HepG2 (cell line): ENCODE measurements around the gene ANKRD13C. TPM values are rescaled to one million over a fixed set of nuclear protein-coding genes. Genes with fewer than 3 reads are reported as not detected.

ENCODE experiments used
- ARID5B ChIP-seq: IDR thresholded peaks from 2 replicates; pipeline ENCODE4 v1.4.0; 2020; ENCODE audit warnings: mild to moderate bottlenecking, missing genetic modification reagents
- BCL3 ChIP-seq: sonication (generic); formaldehyde crosslinking; IDR thresholded peaks from 2 replicates; pipeline ENCODE4 v1.5.1; 2020; ENCODE audit warnings: mild to moderate bottlenecking, missing genetic modification reagents, moderate library complexity
- ELF4 ChIP-seq: sonication (generic); formaldehyde crosslinking; IDR thresholded peaks from 2 replicates; pipeline ENCODE4 v1.5.0; 2020; ENCODE audit warnings: missing genetic modification reagents, mild to moderate bottlenecking, moderate library complexity, borderline replicate concordance
- FOSL1 ChIP-seq: sonication (generic); formaldehyde crosslinking; IDR thresholded peaks from 2 replicates; pipeline ENCODE4 v1.9.0; 2021; ENCODE audit warnings: missing genetic modification reagents, borderline replicate concordance
- GABPB1 ChIP-seq: IDR thresholded peaks from 2 replicates; pipeline ENCODE4 v1.6.1; 2016; ENCODE audit warnings: mild to moderate bottlenecking, missing genetic modification reagents, moderate library complexity, missing compliant biosample characterization
- RFX5 ChIP-seq: IDR thresholded peaks from 2 replicates; pipeline ENCODE4 v1.6.1; 2011; ENCODE audit warnings: low read depth, low read length, improper control_type of control experiment
- SATB2 ChIP-seq: sonication (generic); formaldehyde crosslinking; IDR thresholded peaks from 2 replicates; pipeline ENCODE4 v1.5.0; 2020; ENCODE audit warnings: missing genetic modification reagents
- TCF7L2 ChIP-seq: IDR thresholded peaks from 2 replicates; pipeline ENCODE4 v1.6.1; 2011; ENCODE audit warnings: mild to moderate bottlenecking, low read depth, low read length, moderate library complexity
- THAP8 ChIP-seq: sonication (generic); formaldehyde crosslinking; IDR thresholded peaks from 2 replicates; pipeline ENCODE4 v1.5.1; 2020; ENCODE audit warnings: missing genetic modification reagents, mild to moderate bottlenecking, borderline replicate concordance
- WIZ ChIP-seq: sonication (generic); formaldehyde crosslinking; IDR thresholded peaks from 2 replicates; pipeline ENCODE4 v1.5.1; 2020; ENCODE audit warnings: mild to moderate bottlenecking, missing genetic modification reagents
- XRCC5 ChIP-seq: fragments of 200-400 bp; formaldehyde crosslinking; optimal IDR thresholded peaks from 2 replicates; pipeline ENCODE3; 2017; ENCODE audit warnings: mild to moderate bottlenecking, low read length
- YEATS2 ChIP-seq: sonication (generic); formaldehyde crosslinking; IDR thresholded peaks from 2 replicates; pipeline ENCODE4 v1.4.0; 2020; ENCODE audit warnings: missing genetic modification reagents, borderline replicate concordance
- ZBTB20 ChIP-seq: sonication (generic); formaldehyde crosslinking; IDR thresholded peaks from 2 replicates; pipeline ENCODE4 v1.8.1; 2023; ENCODE audit warnings: missing genetic modification reagents, low read depth, mild to moderate bottlenecking, borderline replicate concordance
- ZBTB3 ChIP-seq: sonication (generic); formaldehyde crosslinking; IDR thresholded peaks from 2 replicates; pipeline ENCODE4 v1.4.0; 2020; ENCODE audit warnings: low read depth, mild to moderate bottlenecking, moderate library complexity, missing genetic modification reagents, borderline replicate concordance
- ZMAT3 ChIP-seq: sonication (generic); formaldehyde crosslinking; conservative IDR thresholded peaks from 2 replicates; pipeline ENCODE4 v1.7.0; 2021; ENCODE audit warnings: missing genetic modification reagents
- ZNF121 ChIP-seq: sonication (generic); formaldehyde crosslinking; IDR thresholded peaks from 2 replicates; pipeline ENCODE4 v1.5.0; 2020; ENCODE audit warnings: mild to moderate bottlenecking, missing genetic modification reagents
- ZNF235 ChIP-seq: sonication (generic); formaldehyde crosslinking; IDR thresholded peaks from 2 replicates; pipeline ENCODE4 v1.8.1; 2023; ENCODE audit warnings: mild to moderate bottlenecking, missing genetic modification reagents, borderline replicate concordance
- ZNF430 ChIP-seq: sonication (generic); formaldehyde crosslinking; IDR thresholded peaks from 2 replicates; pipeline ENCODE4 v1.9.0; 2021; ENCODE audit warnings: mild to moderate bottlenecking, missing genetic modification reagents
- ZNF639 ChIP-seq: conservative IDR thresholded peaks from 2 replicates; pipeline ENCODE4 v1.6.1; 2018; ENCODE audit warnings: missing genetic modification reagents
- ZNF740 ChIP-seq: sonication (generic); formaldehyde crosslinking; IDR thresholded peaks from 2 replicates; pipeline ENCODE4 v1.4.0; 2020; ENCODE audit warnings: missing genetic modification reagents
- ZNF781 ChIP-seq: sonication (generic); formaldehyde crosslinking; IDR thresholded peaks from 2 replicates; pipeline ENCODE4 v1.5.1; 2020; ENCODE audit warnings: borderline replicate concordance, mild to moderate bottlenecking, missing genetic modification reagents; ENCODE audit errors: not compliant biosample characterization
- ZSCAN25 ChIP-seq: sonication (generic); formaldehyde crosslinking; IDR thresholded peaks from 2 replicates; pipeline ENCODE4 v1.8.0; 2022; ENCODE audit warnings: mild to moderate bottlenecking, missing genetic modification reagents
- polyA plus RNA-seq, 8 experiments: library from polyadenylated mRNA; depleted of rRNA in 3 of 8; stranded (reverse) in 7 of 8; unstranded in 1 of 8; fragments of >200 nt; fragmentation: Illumina TruSeq in 4 of 8; extraction: Trizol in 4 of 8; gene quantifications; 2 replicates each; pipeline versions ENCODE4 v1.2.1 to v1.2.3, GENCODE V29; 2011 to 2016; ENCODE audit warnings: low read depth in 4 of 8, missing spikeins in 1 of 8, mixed read lengths in 1 of 8; ENCODE audit not compliant: insufficient read depth in 1 of 8
- total RNA-seq, 5 experiments: library from RNA; depleted of rRNA; stranded (reverse); fragments of >200 nt; fragmentation: Illumina TruSeq; extraction: Trizol; gene quantifications; 2 replicates each; pipeline ENCODE4 v1.2.3, GENCODE V29; 2016; ENCODE audit warnings: low read depth in 1 of 5

ANKRD13C gene
- total and polyA plus RNA-seq, 2 of the 13 experiments (the other 11 are each of a cell fraction or from before 2014, with no cell fraction given) = 6.2 to 17.6 TPM

GRCh38 chr1:70354332-70355110 is at the start of gene ANKRD13C (continued):
- TF ChIP-seq ZNF639 (CRISPR knock-in tag) = 0 out of 2 replicates have a peak, but pooled peaks have one; percentile 37
- TF ChIP-seq SATB2 (CRISPR knock-in tag) = no peak
- peak; percentile 66 for TF ChIP-seq WIZ (CRISPR knock-in tag)
- TF ChIP-seq RFX5 = no peak
- no peak for TF ChIP-seq XRCC5
- TF ChIP-seq ELF4 (CRISPR knock-in tag) = no peak
- TF ChIP-seq ZNF235 (CRISPR knock-in tag) = peak; percentile 60; the same call in 1 of the 2 replicates
- TF ChIP-seq GABPB1 (CRISPR knock-in tag) = peak; percentile 91
- peak; percentile 72 for TF ChIP-seq ZNF740 (CRISPR knock-in tag)
- no peak; the same call in 1 of the 2 replicates for TF ChIP-seq ARID5B (CRISPR knock-in tag)
- peak; percentile 52; the same call in 1 of the 2 replicates for TF ChIP-seq ZBTB3
- TF ChIP-seq BCL3 (CRISPR knock-in tag) = peak; percentile 81; the same call in 1 of the 2 replicates
- TF ChIP-seq ZBTB20 = no peak
- 0 out of 2 replicates have a peak, but pooled peaks have one; percentile 38 for TF ChIP-seq ZMAT3 (CRISPR knock-in tag)
- TF ChIP-seq YEATS2 = peak; percentile 93
- TF ChIP-seq ZNF430 (CRISPR knock-in tag) = peak; percentile 74; the same call in 1 of the 2 replicates
- peak; percentile 76; the same call in 1 of the 2 replicates for TF ChIP-seq THAP8 (CRISPR knock-in tag)
- peak; percentile 21 for TF ChIP-seq ZNF781 (CRISPR knock-in tag)
- peak; percentile 17; the same call in 1 of the 2 replicates for TF ChIP-seq ZSCAN25
- no peak for TF ChIP-seq FOSL1 (CRISPR knock-in tag)
- TF ChIP-seq ZNF121 (CRISPR knock-in tag) = no peak
- no peak for TF ChIP-seq TCF7L2
